ENCODE data around the gene CRADD.

GRCh38 chr12:93706824-93707223, 29.6 kb downstream of the CRADD start:
- no peak for TF ChIP-seq ZNF561 (tag by site-specific recombination; IDR thresholded peaks at IDR 0.05; ENCODE audit: borderline replicate concordance)
- TF ChIP-seq, protein P1, sequence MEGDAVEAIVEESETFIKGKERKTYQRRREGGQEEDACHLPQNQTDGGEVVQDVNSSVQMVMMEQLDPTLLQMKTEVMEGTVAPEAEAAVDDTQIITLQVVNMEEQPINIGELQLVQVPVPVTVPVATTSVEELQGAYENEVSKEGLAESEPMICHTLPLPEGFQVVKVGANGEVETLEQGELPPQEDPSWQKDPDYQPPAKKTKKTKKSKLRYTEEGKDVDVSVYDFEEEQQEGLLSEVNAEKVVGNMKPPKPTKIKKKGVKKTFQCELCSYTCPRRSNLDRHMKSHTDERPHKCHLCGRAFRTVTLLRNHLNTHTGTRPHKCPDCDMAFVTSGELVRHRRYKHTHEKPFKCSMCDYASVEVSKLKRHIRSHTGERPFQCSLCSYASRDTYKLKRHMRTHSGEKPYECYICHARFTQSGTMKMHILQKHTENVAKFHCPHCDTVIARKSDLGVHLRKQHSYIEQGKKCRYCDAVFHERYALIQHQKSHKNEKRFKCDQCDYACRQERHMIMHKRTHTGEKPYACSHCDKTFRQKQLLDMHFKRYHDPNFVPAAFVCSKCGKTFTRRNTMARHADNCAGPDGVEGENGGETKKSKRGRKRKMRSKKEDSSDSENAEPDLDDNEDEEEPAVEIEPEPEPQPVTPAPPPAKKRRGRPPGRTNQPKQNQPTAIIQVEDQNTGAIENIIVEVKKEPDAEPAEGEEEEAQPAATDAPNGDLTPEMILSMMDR (tag by site-specific recombination; IDR thresholded peaks at IDR 0.05), result no peak
- TF ChIP-seq SETDB1 (IDR thresholded peaks at IDR 0.05; ENCODE audit: insufficient read length, low read length), result no peak
- no peak for TF ChIP-seq ZNF600 (tag by site-specific recombination; IDR thresholded peaks at IDR 0.05)
- no peak for TF ChIP-seq ZBTB11 (tag by site-specific recombination; conservative IDR thresholded peaks at IDR 0.05; ENCODE audit: low read depth)
- TF ChIP-seq SP2 (tag by site-specific recombination; IDR thresholded peaks at IDR 0.05), result no peak
- no peak for TF ChIP-seq ZNF24 (tag by site-specific recombination; IDR thresholded peaks at IDR 0.05)
- TF ChIP-seq ZNF580 (tag by site-specific recombination; IDR thresholded peaks at IDR 0.05), result no peak
- no peak for TF ChIP-seq PBX3 (CRISPR knock-in tag; IDR thresholded peaks at IDR 0.05)
- TF ChIP-seq ZNF707 (tag by site-specific recombination; IDR thresholded peaks at IDR 0.05), result no peak
- TF ChIP-seq ZNF514 (tag by site-specific recombination; IDR thresholded peaks at IDR 0.05), result no peak
- no peak for TF ChIP-seq KLF7 (tag by site-specific recombination; IDR thresholded peaks at IDR 0.05; ENCODE audit: borderline replicate concordance)

All from HEK293 (cell line).